Fibroblast of the aortic adventitia (primary cell): ENCODE measurements around the gene CASS4. TPM values are rescaled to one million over a fixed set of nuclear protein-coding genes. Genes with fewer than 3 reads are reported as not detected.

Experiments
- DNase-seq: peaks from one replicate; pipeline ENCODE4 v3.0.0-alpha.2; 2010; ENCODE audit warnings: low read depth
- H3K4me3 ChIP-seq: 2 replicates; pipeline ENCODE4 v1.5.1; 2011; ENCODE audit warnings: low read depth, mild to moderate bottlenecking, control low read depth, low read length, moderate library complexity
- total RNA-seq: library from RNA; depleted of rRNA; stranded (reverse); fragments of >200 nt; gene quantifications from 2 replicates; pipeline ENCODE4 v1.2.3, GENCODE V29; 2012; ENCODE audit warnings: low replicate concordance
- TF ChIP-seq, protein P1 (sequence below): IDR thresholded peaks from 2 replicates; pipeline ENCODE4 v1.5.1; 2011; ENCODE audit warnings: mild to moderate bottlenecking, low read length, control low read depth, inconsistent platforms; ENCODE audit not compliant: insufficient read depth

The CASS4 gene
- total RNA-seq, 1 donor, result 0.09 TPM

DNA sequence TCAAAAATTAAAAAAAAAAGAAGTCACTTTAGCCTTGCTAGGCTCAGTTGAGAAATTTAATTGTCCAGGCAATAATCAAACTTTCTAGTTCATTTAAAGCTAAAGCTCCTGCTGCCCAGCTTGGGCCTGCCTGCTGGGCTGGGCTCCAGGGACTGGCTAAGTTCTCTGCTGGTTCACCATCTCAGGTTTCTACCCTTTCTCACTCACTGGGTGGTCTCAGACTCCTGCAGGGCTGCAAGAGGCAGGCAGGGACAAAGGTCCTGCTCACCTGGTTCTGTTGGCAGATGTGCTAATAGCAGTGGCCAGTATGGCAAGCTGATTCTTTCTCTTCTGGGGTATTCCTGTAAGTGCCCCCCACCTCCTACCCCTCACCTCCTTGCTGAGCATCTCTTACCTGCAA is 35.2 kb downstream of the CASS4 start:
- TF ChIP-seq, protein P1, sequence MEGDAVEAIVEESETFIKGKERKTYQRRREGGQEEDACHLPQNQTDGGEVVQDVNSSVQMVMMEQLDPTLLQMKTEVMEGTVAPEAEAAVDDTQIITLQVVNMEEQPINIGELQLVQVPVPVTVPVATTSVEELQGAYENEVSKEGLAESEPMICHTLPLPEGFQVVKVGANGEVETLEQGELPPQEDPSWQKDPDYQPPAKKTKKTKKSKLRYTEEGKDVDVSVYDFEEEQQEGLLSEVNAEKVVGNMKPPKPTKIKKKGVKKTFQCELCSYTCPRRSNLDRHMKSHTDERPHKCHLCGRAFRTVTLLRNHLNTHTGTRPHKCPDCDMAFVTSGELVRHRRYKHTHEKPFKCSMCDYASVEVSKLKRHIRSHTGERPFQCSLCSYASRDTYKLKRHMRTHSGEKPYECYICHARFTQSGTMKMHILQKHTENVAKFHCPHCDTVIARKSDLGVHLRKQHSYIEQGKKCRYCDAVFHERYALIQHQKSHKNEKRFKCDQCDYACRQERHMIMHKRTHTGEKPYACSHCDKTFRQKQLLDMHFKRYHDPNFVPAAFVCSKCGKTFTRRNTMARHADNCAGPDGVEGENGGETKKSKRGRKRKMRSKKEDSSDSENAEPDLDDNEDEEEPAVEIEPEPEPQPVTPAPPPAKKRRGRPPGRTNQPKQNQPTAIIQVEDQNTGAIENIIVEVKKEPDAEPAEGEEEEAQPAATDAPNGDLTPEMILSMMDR, result no peak
- DNase-seq, result no peak

GRCh38 chr20:56449459-56449858 is 37.4 kb downstream of the CASS4 start:
- H3K4me3 ChIP-seq, result no peak overlapping the region
- TF ChIP-seq, protein P1, result no peak
- no peak for DNase-seq

More for the DNA sequence above, 35.2 kb downstream of the CASS4 start:
- no peak overlapping the region for H3K4me3 ChIP-seq

DNA sequence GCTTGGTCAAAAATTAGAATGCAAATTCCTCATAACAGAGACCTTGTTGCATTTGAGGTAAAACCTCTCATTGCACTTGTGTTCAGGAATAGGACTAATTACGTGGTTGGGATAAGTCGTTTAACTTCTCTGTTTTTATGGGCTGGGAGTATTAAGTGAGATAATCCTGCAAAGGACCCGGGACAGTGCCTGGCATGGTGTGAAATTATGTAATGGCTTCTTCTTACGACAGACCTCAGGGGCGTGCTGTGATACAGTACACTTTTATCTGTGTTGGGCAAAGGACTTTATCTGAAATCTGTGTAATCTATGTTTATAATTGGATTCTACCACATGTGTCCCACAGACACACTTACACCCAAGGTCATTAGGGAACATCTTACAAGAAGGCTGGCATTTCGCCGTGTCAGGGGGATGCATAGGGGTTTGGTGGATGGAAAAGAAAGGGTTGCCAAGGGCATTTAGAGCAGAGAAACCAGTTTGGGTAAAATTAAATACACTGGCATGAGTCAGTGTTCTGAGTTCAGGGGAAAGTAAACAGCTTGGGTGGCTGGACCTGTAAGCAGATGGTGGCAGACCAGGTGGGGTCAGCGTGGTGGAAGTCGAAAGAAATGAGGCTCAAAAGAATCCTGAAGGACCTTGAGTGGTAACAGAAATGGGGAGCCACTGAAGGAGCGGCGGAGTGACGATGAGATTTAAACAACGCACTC is 39.2 kb downstream of the CASS4 start:
- H3K4me3 ChIP-seq, result no peak overlapping the region
- no peak for DNase-seq
- TF ChIP-seq, protein P1, result no peak

- DNase-seq, result no peak
- H3K4me3 ChIP-seq, result no peak overlapping the region
- TF ChIP-seq, protein P1, result no peak
Observed at GRCh38 chr20:56453352-56453751, 41.3 kb downstream of the CASS4 start.

DNA sequence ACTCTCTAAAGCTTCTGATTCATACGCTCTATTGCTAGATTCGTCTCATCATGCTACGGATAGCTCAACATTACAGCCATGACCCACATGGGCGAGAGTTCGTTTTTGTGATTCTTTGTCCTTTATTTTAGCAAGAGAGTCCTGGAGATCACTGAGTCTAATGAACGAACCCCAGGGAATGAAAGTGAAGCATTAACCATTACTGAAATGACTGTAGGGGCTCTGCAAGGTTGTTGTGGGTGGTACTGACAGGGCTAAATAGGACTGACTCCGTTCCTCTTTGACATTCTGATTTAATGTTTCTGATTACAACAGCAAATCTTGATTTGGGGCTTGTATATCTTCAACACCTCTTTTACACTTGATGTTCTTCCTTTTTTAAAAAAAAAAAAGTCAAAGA is 42.7 kb downstream of the CASS4 start:
- no peak for DNase-seq
- H3K4me3 ChIP-seq, result no peak overlapping the region
- TF ChIP-seq, protein P1, result no peak

- TF ChIP-seq, protein P1, result no peak
- H3K4me3 ChIP-seq, result no peak overlapping the region
- DNase-seq, result no peak
Observed at GRCh38 chr20:56458206-56458821, 46.3 kb downstream of the CASS4 start.
